GM23248 (cell line): ENCODE measurements around the gene SYNDIG1.

Experiments used
- EZH2 ChIP-seq: fragments of 200-600 bp; sonication (generic); IDR thresholded peaks from 2 replicates; pipeline ENCODE4 v1.6.1; 2018; ENCODE audit warnings: antibody characterized with exemption, mild to moderate bottlenecking; ENCODE audit not compliant: insufficient read depth, poor library complexity, severe bottlenecking
- EZH2phosphoT487 ChIP-seq: fragments of 200-600 bp; sonication (generic); IDR thresholded peaks from 2 replicates; pipeline ENCODE4 v1.6.1; 2018; ENCODE audit warnings: antibody characterized with exemption, moderate library complexity, mild to moderate bottlenecking, low read depth; ENCODE audit not compliant: insufficient read depth

- TF ChIP-seq EZH2 = no peak
- TF ChIP-seq EZH2phosphoT487 = no peak
These were observed 239.2 kb downstream of the SYNDIG1 start for GRCh38 chr20:24708411-24709295.
